Mesenchymal stem cell (in vitro differentiated cells and primary cell): ENCODE results near the gene DDX41.

Experiments
- DNase-seq: peaks from one replicate; pipeline ENCODE4 v3.0.0-alpha.2; 2013
- H2AFZ ChIP-seq: one replicate; pipeline ENCODE4 v1.6.1; 2013; ENCODE audit warnings: low read depth, mild to moderate bottlenecking, control low read depth, inconsistent platforms, low read length, moderate library complexity
- H2AK5ac ChIP-seq: 2 replicates; pipeline ENCODE4 v1.6.1; 2013; ENCODE audit warnings: low read length, moderate library complexity, mild to moderate bottlenecking, inconsistent platforms; ENCODE audit not compliant: severe bottlenecking
- H2BK120ac ChIP-seq: one replicate; pipeline ENCODE4 v1.6.1; 2013; ENCODE audit warnings: low read depth, mild to moderate bottlenecking, inconsistent platforms, low read length, moderate library complexity
- H2BK12ac ChIP-seq, 2 experiments: one replicate each; pipeline ENCODE4 v1.6.1; 2013; ENCODE audit warnings: inconsistent platforms in 2 of 2, low read length in 2 of 2, mild to moderate bottlenecking in 2 of 2, moderate library complexity in 2 of 2, control low read depth in 1 of 2
- H2BK15ac ChIP-seq: one replicate; pipeline ENCODE4 v1.6.1; 2013; ENCODE audit warnings: mild to moderate bottlenecking, low read depth, inconsistent platforms; ENCODE audit not compliant: poor library complexity, severe bottlenecking
- H2BK5ac ChIP-seq: 2 replicates; pipeline ENCODE4 v1.6.1; 2013; ENCODE audit warnings: low read depth, mild to moderate bottlenecking, low read length, control low read depth, inconsistent platforms; ENCODE audit not compliant: poor library complexity, severe bottlenecking
- H3K14ac ChIP-seq, 2 experiments: one replicate each; pipeline ENCODE4 v1.6.1; 2013; ENCODE audit warnings: inconsistent platforms in 2 of 2, low read length in 2 of 2, control low read depth in 1 of 2, mild to moderate bottlenecking in 1 of 2, moderate library complexity in 1 of 2
- H3K18ac ChIP-seq, 2 experiments: one replicate each; pipeline ENCODE4 v1.6.1; 2013; ENCODE audit warnings: inconsistent platforms in 2 of 2, low read length in 2 of 2, control low read depth in 1 of 2, low read depth in 1 of 2, mild to moderate bottlenecking in 1 of 2
- H3K23ac ChIP-seq, 2 experiments: one replicate each; pipeline ENCODE4 v1.6.1; 2013; ENCODE audit warnings: inconsistent platforms in 2 of 2, low read length in 2 of 2, mild to moderate bottlenecking in 2 of 2, moderate library complexity in 2 of 2, control low read depth in 1 of 2
- H3K27ac ChIP-seq: 2 replicates; pipeline ENCODE4 v1.5.1; 2013; ENCODE audit warnings: mild to moderate bottlenecking, moderate library complexity, low read length, control low read depth, inconsistent platforms; ENCODE audit not compliant: poor library complexity, severe bottlenecking
- H3K27me3 ChIP-seq, 2 experiments: 2 replicates each; pipeline versions ENCODE4 v1.6.1 to v1.7.0; 2013; ENCODE audit warnings: low read length in 2 of 2, mild to moderate bottlenecking in 2 of 2, moderate library complexity in 2 of 2, control low read depth in 1 of 2, inconsistent platforms in 1 of 2; ENCODE audit not compliant: control insufficient read depth in 1 of 2, insufficient read depth in 1 of 2
- H3K36me3 ChIP-seq, 2 experiments: 2 replicates each; pipeline versions ENCODE4 v1.6.1 to v1.7.0; 2013; ENCODE audit warnings: low read length in 2 of 2, control low read depth in 1 of 2, inconsistent platforms in 1 of 2, low read depth in 1 of 2, mild to moderate bottlenecking in 1 of 2; ENCODE audit not compliant: insufficient read depth in 2 of 2, control insufficient read depth in 1 of 2
- H3K4ac ChIP-seq, 2 experiments: one replicate each; pipeline ENCODE4 v1.6.1; 2013; ENCODE audit warnings: inconsistent platforms in 2 of 2, low read length in 2 of 2, mild to moderate bottlenecking in 2 of 2, moderate library complexity in 2 of 2, control low read depth in 1 of 2, low read depth in 1 of 2
- H3K4me1 ChIP-seq: 2 replicates; pipeline ENCODE4 v1.6.1; 2013; ENCODE audit warnings: low read depth, low read length, control low read depth; ENCODE audit not compliant: control insufficient read depth, insufficient read depth
- H3K4me2 ChIP-seq: 2 replicates; pipeline ENCODE4 v1.6.1; 2013; ENCODE audit warnings: low read length, mild to moderate bottlenecking, inconsistent platforms; ENCODE audit not compliant: poor library complexity, severe bottlenecking
- H3K4me3 ChIP-seq, 2 experiments: 2 replicates each; pipeline versions ENCODE4 v1.5.1 to v1.7.0; 2013; ENCODE audit warnings: low read length in 2 of 2, mild to moderate bottlenecking in 2 of 2, control low read depth in 1 of 2, low read depth in 1 of 2; ENCODE audit not compliant: insufficient read depth in 1 of 2
- H3K79me1 ChIP-seq: replicated peaks from 2 replicates; pipeline ENCODE4 v1.6.1; 2013; ENCODE audit warnings: mild to moderate bottlenecking, control low read depth, low read length, inconsistent platforms; ENCODE audit not compliant: poor library complexity, severe bottlenecking
- H3K9ac ChIP-seq: 2 replicates; pipeline ENCODE4 v1.7.0; 2013; ENCODE audit warnings: mild to moderate bottlenecking, low read length, moderate library complexity
- H3K9me3 ChIP-seq: 2 replicates; pipeline ENCODE4 v1.7.0; 2013; ENCODE audit warnings: mild to moderate bottlenecking, low read length; ENCODE audit not compliant: control insufficient read depth
- H4K8ac ChIP-seq: one replicate; pipeline ENCODE4 v1.6.1; 2013; ENCODE audit warnings: inconsistent platforms, mild to moderate bottlenecking, low read length, moderate library complexity
- H4K91ac ChIP-seq: one replicate; pipeline ENCODE4 v1.6.1; 2013; ENCODE audit warnings: mild to moderate bottlenecking, low read length, inconsistent platforms
- WGBS: methylation state at CpG from one replicate; pipeline ENCODE4 v1.1.7; 2013; ENCODE audit warnings: mixed read lengths; 5-methylcytosine and 5-hydroxymethylcytosine counted together

DDX41 gene

DNA sequence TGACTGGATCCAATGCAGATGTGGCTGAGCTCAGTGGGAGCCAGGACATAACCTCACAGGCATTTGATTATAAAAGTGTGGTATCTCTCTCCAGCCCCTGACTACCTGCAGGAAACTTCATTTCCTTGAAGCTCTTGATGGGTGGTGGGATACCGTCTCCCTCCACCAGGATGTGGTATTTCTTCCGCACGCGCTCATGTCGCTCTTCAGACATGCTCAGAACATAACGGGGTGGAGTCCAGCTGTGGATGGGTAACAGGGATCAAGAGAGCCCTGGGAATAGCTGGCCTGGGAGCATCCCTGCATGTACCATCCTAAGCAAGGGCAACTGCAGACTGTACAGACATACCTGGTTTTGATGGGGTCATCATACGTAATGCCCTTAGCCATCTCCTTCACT lies 1.2 kb downstream of the DDX41 start:
- Histone ChIP-seq H4K8ac (no peak overlapping the region), H3K9ac (peak overlapping the region; percentile 88), H3K4me2 (peak overlapping the region; percentile 81), H3K18ac (no peak overlapping the region), H2AK5ac (no peak overlapping the region), H3K79me1 (peaks cover 48% of the 10 kb centered on the region), H2BK5ac (no peak overlapping the region), H3K4me1 (peaks cover 16% of the 10 kb centered on the region), H4K91ac (no peak overlapping the region), H2BK12ac (no peak overlapping the region), H3K27me3 (no peaks in the 10 kb centered on the region), H2AFZ (no peak overlapping the region), H2BK120ac (no peak overlapping the region), H3K36me3 (peaks cover 68 to 69% of the 10 kb centered on the region in 2 experiments), H3K4ac (no peak overlapping the region), H3K4me3 (peak overlapping the region in 1 of 2 experiments; percentile 83), H3K9me3 (no peaks in the 10 kb centered on the region), H3K27ac (no peak overlapping the region), H3K23ac (no peak overlapping the region), H2BK15ac (no peak overlapping the region), H3K14ac (no peak overlapping the region)
- no peak for DNase-seq
- 95% methylated on average over 7 of the region's 7 CpGs for WGBS

DNA sequence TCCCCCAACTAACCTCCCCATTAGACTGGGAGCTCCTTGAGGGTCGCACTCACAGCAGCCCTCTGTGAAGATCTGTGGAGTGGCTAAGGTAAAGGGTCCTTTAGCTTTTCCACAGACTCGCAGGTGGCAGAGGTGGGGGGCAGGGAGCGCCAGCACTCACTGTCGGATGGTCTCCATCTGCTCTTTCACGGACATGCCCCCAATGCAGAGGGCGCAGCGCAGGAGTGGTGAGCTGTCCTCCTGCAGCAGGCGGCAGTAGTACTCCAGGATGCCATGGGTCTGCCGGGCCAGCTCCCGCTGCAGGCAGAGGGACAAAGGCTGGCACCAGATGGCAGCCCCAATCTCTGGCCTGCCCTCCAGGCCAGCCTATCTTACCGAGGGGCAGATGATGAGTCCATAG lies 2.2 kb downstream of the DDX41 start:
- Histone ChIP-seq H4K91ac (no peak overlapping the region), H4K8ac (no peak overlapping the region), H3K4ac (no peak overlapping the region), H3K4me1 (peaks cover 16% of the 10 kb centered on the region), H2AK5ac (no peak overlapping the region), H2BK5ac (no peak overlapping the region), H3K4me2 (no peak overlapping the region), H3K9me3 (no peaks in the 10 kb centered on the region), H3K9ac (peak overlapping the region; percentile 88), H2BK15ac (no peak overlapping the region), H3K23ac (no peak overlapping the region), H3K79me1 (peaks cover 42% of the 10 kb centered on the region), H3K36me3 (peaks cover 62 to 68% of the 10 kb centered on the region in 2 experiments), H3K14ac (no peak overlapping the region), H3K18ac (no peak overlapping the region), H3K27ac (no peak overlapping the region), H3K27me3 (no peaks in the 10 kb centered on the region), H2BK120ac (no peak overlapping the region), H2BK12ac (no peak overlapping the region), H3K4me3 (no peak overlapping the region), H2AFZ (no peak overlapping the region)
- WGBS, result 96% methylated on average over 11 of the region's 11 CpGs
- DNase-seq, result no peak

DNA sequence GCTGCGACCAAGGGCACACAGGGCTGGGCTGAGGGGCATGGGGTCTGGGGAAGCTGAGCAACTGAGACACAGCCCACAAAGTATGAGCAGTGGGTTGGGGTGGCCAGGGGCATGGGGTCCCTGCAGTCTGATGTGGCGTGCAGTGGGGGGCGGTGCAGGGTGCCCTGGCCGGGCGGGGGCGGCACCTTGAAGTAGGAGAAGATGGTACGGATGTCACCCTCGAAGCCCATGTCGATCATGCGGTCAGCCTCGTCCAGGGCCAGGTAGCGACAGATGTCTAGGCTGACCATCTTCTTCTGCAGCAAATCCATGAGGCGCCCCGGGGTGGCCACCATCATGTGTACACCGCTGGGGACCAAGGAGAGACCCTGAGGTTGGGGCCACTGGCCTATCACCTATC lies 3.3 kb downstream of the DDX41 start:
- no peak overlapping the region for H2BK12ac ChIP-seq
- H3K9ac ChIP-seq, result no peak overlapping the region
- H3K9me3 ChIP-seq, result no peaks in the 10 kb centered on the region
- no peak overlapping the region for H4K91ac ChIP-seq
- H2BK5ac ChIP-seq, result no peak overlapping the region
- peaks cover 39% of the 10 kb centered on the region for H3K79me1 ChIP-seq
- H3K36me3 ChIP-seq, result peaks cover 56 to 74% of the 10 kb centered on the region in 2 experiments
- 96% methylated on average over 15 of the region's 15 CpGs for WGBS
- no peak for DNase-seq
- peak overlapping the region; percentile 2 for H2BK15ac ChIP-seq
- H3K27ac ChIP-seq, result no peak overlapping the region
- no peak overlapping the region for H3K4me2 ChIP-seq
- H3K4me1 ChIP-seq, result peaks cover 18% of the 10 kb centered on the region
- no peak overlapping the region for H2AFZ ChIP-seq
- H3K4ac ChIP-seq, result no peak overlapping the region
- H3K27me3 ChIP-seq, result no peaks in the 10 kb centered on the region
- H2BK120ac ChIP-seq, result no peak overlapping the region
- no peak overlapping the region for H3K14ac ChIP-seq
- no peak overlapping the region for H3K4me3 ChIP-seq
- no peak overlapping the region for H3K18ac ChIP-seq
- no peak overlapping the region for H2AK5ac ChIP-seq
- no peak overlapping the region for H4K8ac ChIP-seq
- H3K23ac ChIP-seq, result no peak overlapping the region

DNA sequence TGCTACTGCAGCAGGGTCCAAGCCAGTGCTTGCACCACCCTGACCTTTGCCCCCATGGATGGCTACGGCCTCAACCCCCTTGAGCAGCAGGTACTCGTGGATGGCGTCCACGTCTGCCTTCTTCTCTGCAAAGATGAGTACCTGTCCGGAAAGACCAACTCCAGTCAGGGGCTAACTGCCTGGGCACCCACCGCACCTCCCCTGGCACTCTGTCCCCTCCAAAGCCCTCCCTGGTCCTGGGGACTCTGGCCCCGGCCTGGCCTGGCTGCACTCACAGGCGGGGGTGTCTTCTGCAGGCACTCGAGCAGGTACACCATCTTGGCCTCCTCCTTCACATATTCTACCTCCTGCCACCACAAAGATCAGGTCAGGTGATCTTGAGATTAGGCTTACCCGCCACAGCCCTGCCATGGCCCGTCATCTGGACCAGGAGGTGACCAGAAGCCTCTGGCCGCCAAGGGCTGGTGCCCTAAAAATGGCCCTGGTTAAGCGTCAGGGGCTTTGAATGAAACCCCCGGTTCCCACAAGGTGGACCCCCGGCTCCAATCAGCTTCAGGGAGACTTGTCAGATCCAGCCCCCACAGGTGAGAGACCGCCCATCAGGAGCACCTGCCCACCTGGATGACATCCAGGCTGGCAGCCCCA lies 3.9 kb downstream of the DDX41 start:
- Histone ChIP-seq H3K18ac (no peak overlapping the region), H4K91ac (no peak overlapping the region), H3K4me1 (peaks cover 20% of the 10 kb centered on the region), H3K23ac (no peak overlapping the region), H2BK120ac (no peak overlapping the region), H3K4ac (no peak overlapping the region), H2AK5ac (no peak overlapping the region), H3K36me3 (peaks cover 56 to 81% of the 10 kb centered on the region in 2 experiments), H3K4me2 (no peak overlapping the region), H2BK15ac (no peak overlapping the region), H2BK12ac (no peak overlapping the region), H3K14ac (no peak overlapping the region), H4K8ac (no peak overlapping the region), H3K27me3 (no peaks in the 10 kb centered on the region), H2AFZ (no peak overlapping the region), H3K9me3 (no peaks in the 10 kb centered on the region), H3K27ac (no peak overlapping the region), H3K79me1 (peaks cover 39% of the 10 kb centered on the region), H3K9ac (no peak overlapping the region), H3K4me3 (no peak overlapping the region), H2BK5ac (no peak overlapping the region)
- 94% methylated on average over 16 of the region's 16 CpGs for WGBS
- no peak for DNase-seq
